A673 (cell line): Measurements from ENCODE around the gene LRRC47. TPM values are rescaled to one million over a fixed set of nuclear protein-coding genes. Genes with fewer than 3 reads are reported as not detected.
"Not testable (repeated sequence)": the region's sequence is repeated elsewhere in the genome, so short reads cannot be mapped to it uniquely, and the experiment has no call there.

Source experiments
- BruUV-seq: library from RNA; stranded (reverse); fragments of 400-500 nt; replicated peaks from 2 replicates; lab custom pipeline; 2021; lab: Mats Ljungman, UMichigan
- CTCF ChIA-PET: fragments of 300-600 bp; sonication (Branson Sonifier 250); formaldehyde crosslinking; loops from one replicate; lab custom pipeline; 2022; ENCODE audit warnings: antibody characterized with exemption; lab: Charles Lee
- POLR2A ChIA-PET: fragments of 300-600 bp; sonication (Branson Sonifier 250); formaldehyde crosslinking; loops from one replicate; lab custom pipeline; 2022; ENCODE audit warnings: antibody characterized with exemption; ENCODE audit not compliant: low non-redundant PET; lab: Charles Lee
- DNase-seq: peaks from one replicate; pipeline ENCODE4 v3.0.0-alpha.2; 2015; ENCODE audit warnings: low spot score
- H3K27ac ChIP-seq: fragments of 200-600 bp; sonication (generic); 2 replicates; pipeline ENCODE4 v1.5.1; 2016; ENCODE audit warnings: mixed run types, low read depth, mild to moderate bottlenecking, mixed read lengths, antibody characterized with exemption, low read length; ENCODE audit not compliant: poor library complexity, severe bottlenecking
- H3K27me3 ChIP-seq: fragments of 200-600 bp; sonication (generic); replicated peaks from 2 replicates; pipeline ENCODE4 v1.6.1; 2017; ENCODE audit warnings: mixed run types, low read depth, mild to moderate bottlenecking, mixed read lengths, antibody characterized with exemption, low read length; ENCODE audit not compliant: insufficient read depth, poor library complexity
- H3K36me3 ChIP-seq: fragments of 200-600 bp; sonication (generic); 2 replicates; pipeline ENCODE4 v1.6.1; 2016; ENCODE audit warnings: mixed run types, mild to moderate bottlenecking, mixed read lengths, antibody characterized with exemption, low read length; ENCODE audit not compliant: insufficient read depth, poor library complexity, severe bottlenecking
- H3K4me1 ChIP-seq: fragments of 200-600 bp; sonication (generic); 2 replicates; pipeline ENCODE4 v1.6.1; 2017; ENCODE audit warnings: mixed run types, mild to moderate bottlenecking, mixed read lengths, antibody characterized with exemption, low read length; ENCODE audit not compliant: insufficient read depth, poor library complexity, severe bottlenecking
- H3K4me3 ChIP-seq: fragments of 200-600 bp; sonication (generic); 2 replicates; pipeline ENCODE4 v1.5.1; 2016; ENCODE audit warnings: low read depth, mixed run types, mild to moderate bottlenecking, mixed read lengths, low read length; ENCODE audit not compliant: poor library complexity, severe bottlenecking
- H3K9me3 ChIP-seq: fragments of 200-600 bp; sonication (generic); 2 replicates; pipeline ENCODE4 v1.6.1; 2016; ENCODE audit warnings: mixed run types, low read depth, mild to moderate bottlenecking, mixed read lengths, antibody characterized with exemption, low read length; ENCODE audit not compliant: poor library complexity, severe bottlenecking
- CTCF ChIP-seq: fragments of 300-800, 200-600 bp; sonication (generic); conservative IDR thresholded peaks from 2 replicates; pipeline ENCODE4 v1.5.1; 2017; ENCODE audit warnings: low read depth, mild to moderate bottlenecking, antibody characterized with exemption, low read length, moderate library complexity, mixed read lengths
- EZH2 ChIP-seq: fragments of 200-600 bp; sonication (generic); IDR thresholded peaks from 2 replicates; pipeline ENCODE4 v1.6.1; 2017; ENCODE audit warnings: borderline replicate concordance, low read depth, mild to moderate bottlenecking, mixed read lengths, antibody characterized with exemption, low read length; ENCODE audit not compliant: poor library complexity, severe bottlenecking
- intact Hi-C: fragments of 100-400 bp; cut with micrococcal nuclease; formaldehyde crosslinking; loops from one replicate; pipeline ENCODE4 v1.10.0; 2022; ENCODE audit not compliant: unreplicated experiment
- total RNA-seq: library from RNA; stranded (reverse); gene quantifications from 2 replicates; pipeline ENCODE4 v1.2.3, GENCODE V29; 2021

LRRC47 gene
- total RNA-seq, 1 experiment from 2014 or later: 86.7 TPM

- CTCF ChIA-PET: no interaction called here
Measured at GRCh38 chr1:3805038-3805437, 8.7 kb upstream of the LRRC47 start.

DNA sequence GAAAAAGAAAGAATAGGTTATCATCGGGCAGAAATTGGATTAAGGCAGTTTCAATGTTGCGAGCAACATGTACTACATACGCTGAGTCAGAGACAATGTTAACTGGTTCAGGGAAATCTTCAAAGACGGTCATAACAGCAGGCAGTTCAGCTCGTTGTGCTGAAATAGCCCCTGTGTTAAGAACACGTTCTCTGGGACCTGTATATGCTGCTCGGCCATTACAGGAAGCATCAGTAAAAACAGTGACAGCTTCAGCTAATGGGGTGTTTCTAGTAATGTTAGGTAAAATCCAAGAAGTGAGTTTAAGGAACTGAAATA lies 8.3 kb upstream of the LRRC47 start:
- H3K27ac ChIP-seq, H3K36me3 ChIP-seq, DNase-seq, POLR2A ChIA-PET, H3K4me3 ChIP-seq, BruUV-seq, H3K27me3 ChIP-seq, CTCF ChIA-PET, H3K9me3 ChIP-seq, intact Hi-C loops, H3K4me1 ChIP-seq: not testable (repeated sequence)

More at GRCh38 chr1:3805038-3805437, 8.7 kb upstream of the LRRC47 start:
- no TSS peak for BruUV-seq
- no peak overlapping the region for H3K4me3 ChIP-seq
- H3K27ac ChIP-seq: no peak overlapping the region
- TF ChIP-seq EZH2 (no peak), CTCF (no peak)
- no peaks in the 10 kb centered on the region for H3K9me3 ChIP-seq
- H3K36me3 ChIP-seq: no peaks in the 10 kb centered on the region
- DNase-seq: no peak
- POLR2A ChIA-PET: no interaction called here
- H3K27me3 ChIP-seq: no peaks in the 10 kb centered on the region
- H3K4me1 ChIP-seq: no peaks in the 10 kb centered on the region
- intact Hi-C loops: no loop called here

GRCh38 chr1:3803905-3804626 lies 7.8 kb upstream of the LRRC47 start:
- H3K9me3 ChIP-seq: no peaks in the 10 kb centered on the region
- DNase-seq: no peak
- no peaks in the 10 kb centered on the region for H3K4me1 ChIP-seq
- no peak overlapping the region for H3K4me3 ChIP-seq
- BruUV-seq: no TSS peak
- POLR2A ChIA-PET: no interaction called here
- TF ChIP-seq EZH2: no peak
- no peak for TF ChIP-seq CTCF
- no peaks in the 10 kb centered on the region for H3K27me3 ChIP-seq
- H3K36me3 ChIP-seq: no peaks in the 10 kb centered on the region
- H3K27ac ChIP-seq: no peak overlapping the region
- intact Hi-C loops: no loop called here
- CTCF ChIA-PET: no interaction called here

DNA sequence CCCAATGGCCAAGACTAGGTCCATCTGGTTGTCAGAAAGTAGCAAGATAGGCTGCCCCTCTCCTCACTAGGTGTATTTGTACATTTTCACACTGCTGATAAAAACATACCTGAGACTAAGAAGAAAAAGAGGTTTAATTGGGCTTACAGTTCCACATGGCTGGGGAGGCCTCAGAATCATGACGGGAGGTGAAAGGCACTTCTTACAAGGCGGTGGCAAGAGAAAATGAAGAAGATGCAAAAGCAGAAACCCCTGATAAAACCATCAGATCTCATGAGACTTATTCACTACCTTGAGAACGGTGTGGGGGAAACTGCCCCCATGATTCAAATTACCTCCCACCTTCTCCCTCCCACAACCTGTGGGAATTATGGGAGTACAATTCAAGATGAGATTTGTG lies 4.5 kb upstream of the LRRC47 start:
- intact Hi-C loops, H3K27me3 ChIP-seq, CTCF ChIA-PET, POLR2A ChIA-PET, H3K27ac ChIP-seq, H3K9me3 ChIP-seq, DNase-seq, H3K4me3 ChIP-seq, H3K36me3 ChIP-seq, BruUV-seq, H3K4me1 ChIP-seq: not testable (repeated sequence)
